Panc1 (cell line): Measurements from ENCODE around the gene ZNF780B. TPM values are rescaled to one million over a fixed set of nuclear protein-coding genes. Genes with fewer than 3 reads are reported as not detected.

Source experiments
- ATAC-seq: fragments of 200-7000 bp; cut with Tn5 transposase; 2 replicates; pipeline ENCODE4 v1.9.1; 2020; ENCODE audit warnings: mild to moderate bottlenecking, moderate library complexity
- BruUV-seq: library from RNA; stranded (reverse); fragments of 400-500 nt; replicated peaks from 2 replicates; lab custom pipeline; 2021; lab: Mats Ljungman, UMichigan
- CTCF ChIA-PET: fragments of 300-600 bp; sonication (Branson Sonifier 250); formaldehyde crosslinking; loops from one replicate; lab custom pipeline; 2022; ENCODE audit warnings: antibody characterized with exemption; lab: Charles Lee
- POLR2A ChIA-PET: fragments of 300-600 bp; sonication (Branson Sonifier 250); formaldehyde crosslinking; loops from one replicate; lab custom pipeline; 2022; ENCODE audit warnings: antibody characterized with exemption; lab: Charles Lee
- DNase-seq: peaks from one replicate; pipeline ENCODE4 v3.0.0-alpha.2; 2010; ENCODE audit warnings: low read depth, low spot score
- H3K27ac ChIP-seq: 2 replicates; pipeline ENCODE4 v1.5.1; 2011; ENCODE audit warnings: mild to moderate bottlenecking, low read length, inconsistent platforms
- H3K27me3 ChIP-seq: fragments of 200-500 bp; sonication (Bioruptor generic); 2 replicates; pipeline ENCODE4 v1.6.0; 2014; ENCODE audit warnings: low read length, inconsistent platforms; ENCODE audit not compliant: control insufficient read depth, insufficient read depth
- H3K36me3 ChIP-seq: fragments of 200-500 bp; sonication (Bioruptor generic); 2 replicates; pipeline ENCODE4 v1.5.1; 2014; ENCODE audit warnings: inconsistent platforms, mild to moderate bottlenecking, low read length, moderate library complexity; ENCODE audit not compliant: control insufficient read depth, insufficient read depth
- H3K4me1 ChIP-seq: 2 replicates; pipeline ENCODE4 v1.5.1; 2011; ENCODE audit warnings: inconsistent platforms, mild to moderate bottlenecking, low read length, moderate library complexity; ENCODE audit not compliant: control insufficient read depth, insufficient read depth
- H3K4me3 ChIP-seq, 2 experiments: 2 replicates each; pipeline ENCODE4 v1.5.1; 2011 to 2012; ENCODE audit warnings: low read depth in 2 of 2, low read length in 2 of 2, mild to moderate bottlenecking in 2 of 2, inconsistent platforms in 1 of 2, moderate library complexity in 1 of 2
- H3K9me3 ChIP-seq: fragments of 200-500 bp; sonication (Bioruptor generic); 2 replicates; pipeline ENCODE4 v1.5.1; 2014; ENCODE audit warnings: low read depth, mild to moderate bottlenecking, inconsistent platforms, low read length, moderate library complexity; ENCODE audit not compliant: control insufficient read depth, insufficient read depth
- POLR2AphosphoS5 ChIP-seq: IDR thresholded peaks from 2 replicates; pipeline ENCODE4 v1.6.1; 2012; ENCODE audit warnings: mild to moderate bottlenecking, low read depth, low read length, moderate library complexity
- SIN3A ChIP-seq: IDR thresholded peaks from 2 replicates; pipeline ENCODE4 v1.6.1; 2012; ENCODE audit warnings: low read depth, mild to moderate bottlenecking, low read length, moderate library complexity, borderline replicate concordance; ENCODE audit not compliant: insufficient read depth
- TCF7L2 ChIP-seq: IDR thresholded peaks from 2 replicates; pipeline ENCODE4 v1.6.1; 2011; ENCODE audit warnings: mild to moderate bottlenecking, low read depth, low read length, inconsistent platforms
- in situ Hi-C: cut with HindIII; loops from 2 replicates; pipeline ENCODE4 v1.10.0; 2016; ENCODE audit warnings: low sequenced_read_pairs, low pct_unique_long_range_greater_than_20kb
- intact Hi-C: fragments of 100-400 bp; cut with micrococcal nuclease; formaldehyde crosslinking; loops from one replicate; pipeline ENCODE4 v1.10.0; 2022; ENCODE audit not compliant: unreplicated experiment
- total RNA-seq: library from RNA; stranded (reverse); gene quantifications from one replicate; pipeline ENCODE4 v1.2.1, GENCODE V29; 2021; ENCODE audit not compliant: unreplicated experiment
- TF ChIP-seq, protein P1 (sequence below), 2 experiments: IDR thresholded peaks; 2 replicates each; pipeline ENCODE4 v1.6.1; 2011 to 2012; ENCODE audit warnings: low read depth in 2 of 2, control low read depth in 1 of 2, low read length in 1 of 2, mild to moderate bottlenecking in 1 of 2, moderate library complexity in 1 of 2; ENCODE audit not compliant: insufficient read depth in 1 of 2
- TF ChIP-seq, protein P2 (sequence below): fragments of 450-650 bp; IDR thresholded peaks from 2 replicates; pipeline ENCODE4 v1.5.1; 2017; ENCODE audit warnings: mild to moderate bottlenecking

Gene ZNF780B
- total RNA-seq, 1 experiment from 2014 or later = 237 TPM

DNA sequence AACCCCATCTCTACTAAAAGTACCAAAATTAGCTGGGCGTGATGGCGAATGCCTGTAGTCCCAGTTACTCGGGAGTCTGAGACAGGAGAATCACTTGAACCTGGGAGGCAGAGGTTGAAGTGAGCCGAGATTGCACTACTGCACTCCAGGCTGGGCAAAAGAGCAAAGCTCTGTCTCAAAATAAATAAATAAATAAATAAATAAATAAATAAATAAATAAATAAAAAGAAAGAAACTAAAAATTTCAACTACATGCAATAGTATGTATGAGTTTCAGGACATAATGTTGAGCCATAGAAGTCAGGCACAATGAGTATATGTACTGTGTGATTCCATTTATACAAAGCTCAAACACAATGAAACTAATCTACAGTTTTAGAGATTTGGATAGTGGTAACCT is 47.6 kb upstream of the ZNF780B start:
- CTCF ChIA-PET = interaction anchor here (0.6 to 1.2 kb wide), 5 partner anchors 51 to 261 kb away, joined by 3 to 5 read pairs (median 5); no protein-coding TSS in a partner anchor
- Histone ChIP-seq H3K36me3 (no peaks in the 10 kb centered on the region), H3K4me1 (no peaks in the 10 kb centered on the region), H3K27me3 (peaks cover 16% of the 10 kb centered on the region), H3K27ac (no peak overlapping the region), H3K4me3 (no peak overlapping the region), H3K9me3 (peaks cover 3% of the 10 kb centered on the region; the same call in 1 of the 2 replicates)
- intact Hi-C loops (no loop called here), in situ Hi-C loops (no loop called here)
- TF ChIP-seq POLR2AphosphoS5 (no peak), SIN3A (no peak), TCF7L2 (no peak)
- TF ChIP-seq, protein P1, sequence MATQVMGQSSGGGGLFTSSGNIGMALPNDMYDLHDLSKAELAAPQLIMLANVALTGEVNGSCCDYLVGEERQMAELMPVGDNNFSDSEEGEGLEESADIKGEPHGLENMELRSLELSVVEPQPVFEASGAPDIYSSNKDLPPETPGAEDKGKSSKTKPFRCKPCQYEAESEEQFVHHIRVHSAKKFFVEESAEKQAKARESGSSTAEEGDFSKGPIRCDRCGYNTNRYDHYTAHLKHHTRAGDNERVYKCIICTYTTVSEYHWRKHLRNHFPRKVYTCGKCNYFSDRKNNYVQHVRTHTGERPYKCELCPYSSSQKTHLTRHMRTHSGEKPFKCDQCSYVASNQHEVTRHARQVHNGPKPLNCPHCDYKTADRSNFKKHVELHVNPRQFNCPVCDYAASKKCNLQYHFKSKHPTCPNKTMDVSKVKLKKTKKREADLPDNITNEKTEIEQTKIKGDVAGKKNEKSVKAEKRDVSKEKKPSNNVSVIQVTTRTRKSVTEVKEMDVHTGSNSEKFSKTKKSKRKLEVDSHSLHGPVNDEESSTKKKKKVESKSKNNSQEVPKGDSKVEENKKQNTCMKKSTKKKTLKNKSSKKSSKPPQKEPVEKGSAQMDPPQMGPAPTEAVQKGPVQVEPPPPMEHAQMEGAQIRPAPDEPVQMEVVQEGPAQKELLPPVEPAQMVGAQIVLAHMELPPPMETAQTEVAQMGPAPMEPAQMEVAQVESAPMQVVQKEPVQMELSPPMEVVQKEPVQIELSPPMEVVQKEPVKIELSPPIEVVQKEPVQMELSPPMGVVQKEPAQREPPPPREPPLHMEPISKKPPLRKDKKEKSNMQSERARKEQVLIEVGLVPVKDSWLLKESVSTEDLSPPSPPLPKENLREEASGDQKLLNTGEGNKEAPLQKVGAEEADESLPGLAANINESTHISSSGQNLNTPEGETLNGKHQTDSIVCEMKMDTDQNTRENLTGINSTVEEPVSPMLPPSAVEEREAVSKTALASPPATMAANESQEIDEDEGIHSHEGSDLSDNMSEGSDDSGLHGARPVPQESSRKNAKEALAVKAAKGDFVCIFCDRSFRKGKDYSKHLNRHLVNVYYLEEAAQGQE (IDR thresholded peaks at IDR 0.05; ENCODE audit: insufficient read depth in 1 of 2, low read depth in 2 of 2, low read length in 1 of 2) = no peak
- TF ChIP-seq, protein P2, sequence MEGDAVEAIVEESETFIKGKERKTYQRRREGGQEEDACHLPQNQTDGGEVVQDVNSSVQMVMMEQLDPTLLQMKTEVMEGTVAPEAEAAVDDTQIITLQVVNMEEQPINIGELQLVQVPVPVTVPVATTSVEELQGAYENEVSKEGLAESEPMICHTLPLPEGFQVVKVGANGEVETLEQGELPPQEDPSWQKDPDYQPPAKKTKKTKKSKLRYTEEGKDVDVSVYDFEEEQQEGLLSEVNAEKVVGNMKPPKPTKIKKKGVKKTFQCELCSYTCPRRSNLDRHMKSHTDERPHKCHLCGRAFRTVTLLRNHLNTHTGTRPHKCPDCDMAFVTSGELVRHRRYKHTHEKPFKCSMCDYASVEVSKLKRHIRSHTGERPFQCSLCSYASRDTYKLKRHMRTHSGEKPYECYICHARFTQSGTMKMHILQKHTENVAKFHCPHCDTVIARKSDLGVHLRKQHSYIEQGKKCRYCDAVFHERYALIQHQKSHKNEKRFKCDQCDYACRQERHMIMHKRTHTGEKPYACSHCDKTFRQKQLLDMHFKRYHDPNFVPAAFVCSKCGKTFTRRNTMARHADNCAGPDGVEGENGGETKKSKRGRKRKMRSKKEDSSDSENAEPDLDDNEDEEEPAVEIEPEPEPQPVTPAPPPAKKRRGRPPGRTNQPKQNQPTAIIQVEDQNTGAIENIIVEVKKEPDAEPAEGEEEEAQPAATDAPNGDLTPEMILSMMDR = no peak
- ATAC-seq (peak; percentile 36; the same call in 1 of the 2 replicates), DNase-seq (no peak)
- BruUV-seq = no TSS peak
- POLR2A ChIA-PET = interaction anchor here (0.6 to 0.9 kb wide), 3 partner anchors 9 to 668 kb away, joined by 3 to 4 read pairs (median 4); partner anchors contain the start of gene RPS16

- in situ Hi-C loops (no loop called here), intact Hi-C loops (no loop called here)
- CTCF ChIA-PET = no interaction called here
- no TSS peak for BruUV-seq
- Histone ChIP-seq H3K27ac (no peak overlapping the region), H3K4me3 (no peak overlapping the region), H3K4me1 (no peaks in the 10 kb centered on the region), H3K9me3 (peaks cover 7% of the 10 kb centered on the region; the same call in 1 of the 2 replicates), H3K27me3 (peaks cover 16% of the 10 kb centered on the region), H3K36me3 (no peaks in the 10 kb centered on the region)
- TF ChIP-seq SIN3A = no peak
- no peak for TF ChIP-seq POLR2AphosphoS5
- no peak for TF ChIP-seq TCF7L2
- TF ChIP-seq, protein P2 = no peak
- TF ChIP-seq, protein P1 (IDR thresholded peaks at IDR 0.05; ENCODE audit: insufficient read depth in 1 of 2, low read depth in 2 of 2, low read length in 1 of 2) = no peak
- POLR2A ChIA-PET = interaction anchor here (0.5 to 0.9 kb wide), 4 partner anchors 9 to 174 kb away, joined by 3 to 6 read pairs (median 4); no protein-coding TSS in a partner anchor
- DNase-seq = no peak
- ATAC-seq = no peak
These were observed 45.8 kb upstream of the ZNF780B start for GRCh38 chr19:40101813-40102212.
